HG03439 (cell line): ENCODE results near the gene STARD9.
A peak's percentile ranks its signal among the peaks of the same experiment; 100 is the strongest.

Experiments
- ATAC-seq: cut with Tn5 transposase; IDR thresholded peaks from one replicate; pipeline ENCODE4 v1.9.1; 2021; ENCODE audit warnings: mild to moderate bottlenecking, moderate library complexity; ENCODE audit not compliant: unreplicated experiment

The STARD9 gene

DNA sequence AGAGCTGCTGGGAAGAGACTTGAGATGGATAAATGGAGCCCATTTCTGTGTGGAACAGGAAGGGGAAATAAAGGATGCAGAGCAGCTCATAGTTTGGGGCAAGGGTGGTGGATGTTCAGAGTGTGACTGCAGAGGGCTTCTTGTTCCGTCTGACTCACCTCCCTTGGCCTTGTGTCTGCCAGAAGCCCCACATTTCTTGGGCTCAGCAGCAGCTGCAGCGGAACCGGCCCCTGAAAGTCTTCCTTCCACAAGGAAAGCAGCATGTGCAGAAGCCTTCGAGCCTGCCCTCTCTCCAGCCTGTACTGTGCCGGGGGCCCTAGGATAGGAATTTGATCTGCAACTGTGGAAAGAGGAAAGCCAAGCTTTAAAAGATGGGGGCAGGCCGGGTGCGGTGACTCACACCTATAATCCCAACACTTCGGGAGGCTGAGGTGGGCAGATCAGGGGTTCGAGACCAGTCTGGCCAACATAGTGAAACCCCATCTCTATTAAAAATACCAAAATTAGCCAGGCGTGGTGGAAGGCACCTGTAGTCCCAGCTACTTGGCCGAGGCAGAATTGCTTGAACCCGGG lies 150.0 kb downstream of the STARD9 start:
- ATAC-seq, result no peak

GRCh38 chr15:42726114-42726513 lies 150.7 kb downstream of the STARD9 start:
- ATAC-seq, result no peak

- no peak for ATAC-seq
Measured at GRCh38 chr15:42727750-42728381, 152.5 kb downstream of the STARD9 start.

- ATAC-seq, result no peak
Measured at GRCh38 chr15:42728560-42728959, 153.2 kb downstream of the STARD9 start.

GRCh38 chr15:42728972-42729371 lies 153.6 kb downstream of the STARD9 start:
- no peak for ATAC-seq

- ATAC-seq, result no peak
Measured at GRCh38 chr15:42729409-42729808, 154.0 kb downstream of the STARD9 start.

GRCh38 chr15:42730135-42730534 lies 154.7 kb downstream of the STARD9 start:
- ATAC-seq, result no peak

- no peak for ATAC-seq
Measured at GRCh38 chr15:42730536-42730935, 155.1 kb downstream of the STARD9 start.

GRCh38 chr15:42731461-42731860 lies 156.1 kb downstream of the STARD9 start:
- ATAC-seq, result no peak

- ATAC-seq, result no peak
Measured at GRCh38 chr15:42732095-42732827, 156.9 kb downstream of the STARD9 start.

DNA sequence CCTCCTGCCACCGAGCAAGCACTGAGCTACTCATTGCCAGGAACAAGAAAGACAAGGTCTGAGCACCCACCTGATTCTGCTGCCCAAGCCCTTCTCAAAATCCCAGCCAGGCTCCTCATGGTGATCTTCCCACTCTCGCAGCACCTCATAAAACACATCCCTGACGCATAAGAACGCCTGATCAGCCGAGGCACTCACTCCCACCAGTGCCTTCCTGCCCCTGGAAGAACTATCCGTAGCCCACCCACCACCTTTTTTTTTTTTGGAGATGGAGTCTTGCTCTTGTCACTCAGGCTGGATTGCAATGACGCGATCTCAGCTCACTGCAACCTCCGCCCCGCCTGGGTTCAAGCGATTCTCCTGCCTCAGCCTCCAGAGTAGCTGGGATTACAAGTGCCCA lies 157.6 kb downstream of the STARD9 start:
- no peak for ATAC-seq

DNA sequence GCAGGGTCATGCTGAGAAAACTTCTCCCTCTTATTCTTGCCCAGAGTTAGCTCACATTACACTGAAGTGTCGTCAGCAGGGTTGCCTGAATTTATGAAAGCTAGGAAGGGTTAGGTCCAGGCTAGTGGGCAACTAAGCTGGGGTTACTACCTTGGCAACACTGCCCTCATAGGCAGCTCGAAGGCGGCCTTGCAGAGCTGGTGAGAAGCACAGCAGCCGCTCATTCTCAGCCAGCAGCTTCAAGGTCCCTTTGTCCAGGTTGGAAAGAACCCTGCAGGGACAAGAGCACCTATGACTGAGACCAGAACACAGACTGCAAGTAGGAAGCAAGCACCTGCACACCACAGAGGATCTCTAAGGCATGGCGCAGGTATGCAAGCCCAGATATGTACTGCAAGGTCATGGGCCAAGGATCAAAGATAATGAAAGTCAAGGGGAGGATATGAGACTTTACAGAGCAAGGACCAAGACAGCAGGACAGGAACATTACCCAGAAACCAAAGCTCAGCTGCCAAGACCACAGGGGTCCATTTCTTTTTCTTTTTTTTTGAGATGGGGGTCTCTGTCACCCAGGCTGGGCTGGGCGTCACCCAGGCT lies 158.8 kb downstream of the STARD9 start:
- ATAC-seq, result no peak

GRCh38 chr15:42735382-42736165 lies 160.2 kb downstream of the STARD9 start:
- ATAC-seq, result no peak

GRCh38 chr15:42736178-42736792 lies 160.9 kb downstream of the STARD9 start:
- peak; percentile 32 for ATAC-seq

DNA sequence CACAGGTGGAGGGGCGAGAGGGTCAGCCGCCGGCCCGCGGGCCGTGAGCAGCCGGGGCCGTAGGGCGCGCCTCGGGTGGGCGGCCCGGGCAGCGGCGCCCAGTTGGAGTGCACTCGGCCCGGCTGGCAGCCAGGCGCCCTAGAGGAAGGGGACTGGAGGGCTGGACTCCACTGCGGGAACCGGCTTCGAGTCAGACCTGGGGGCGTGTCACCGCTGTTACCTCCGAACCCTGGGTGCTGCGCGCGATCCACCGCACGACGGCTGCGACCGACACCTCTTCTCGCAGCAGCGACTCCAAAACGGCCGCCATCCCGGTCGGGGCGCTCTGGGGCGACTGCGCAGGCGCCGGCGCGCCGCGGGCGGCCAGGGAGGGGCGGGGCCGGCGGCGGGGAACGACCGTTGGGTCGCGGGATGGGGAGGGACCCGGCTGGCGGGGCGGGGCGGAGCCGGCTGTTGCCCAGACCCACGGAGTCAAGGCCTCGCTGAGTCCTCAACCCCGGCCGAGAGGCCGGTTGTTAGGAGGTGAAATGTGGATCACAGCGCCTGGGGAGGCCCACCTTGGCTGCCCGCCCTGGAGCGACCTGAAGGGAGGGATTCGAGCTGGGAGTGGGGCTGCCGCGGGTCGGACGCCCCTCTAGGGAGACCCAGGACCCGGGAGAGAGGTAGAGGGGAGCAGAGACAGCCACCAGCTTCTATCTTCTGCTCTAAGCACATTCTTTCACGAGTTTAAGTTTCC lies 161.6 kb downstream of the STARD9 start, which contains the start of gene CDAN1:
Gene CDAN1, minus strand, starts transcription at position 336 of the 736 bp plus-strand sequence. Its CDS starts 26 bp downstream, at position 310.
- peak; percentile 67 for ATAC-seq

- ATAC-seq, result no peak
Measured at GRCh38 chr15:42737529-42738328, 162.3 kb downstream of the STARD9 start.

- ATAC-seq, result no peak
Measured at GRCh38 chr15:42741710-42742109, 166.3 kb downstream of the STARD9 start.

GRCh38 chr15:42742149-42742548 lies 166.7 kb downstream of the STARD9 start:
- ATAC-seq, result no peak

GRCh38 chr15:42744195-42744594 lies 168.8 kb downstream of the STARD9 start:
- ATAC-seq, result no peak
